HG02759 (cell line): ENCODE results near the gene ALKBH3.

Experiments
- ATAC-seq: cut with Tn5 transposase; IDR thresholded peaks from one replicate; pipeline ENCODE4 v1.9.1; 2021; ENCODE audit warnings: mild to moderate bottlenecking, moderate library complexity; ENCODE audit not compliant: unreplicated experiment

ALKBH3 gene

GRCh38 chr11:43936076-43936475 is 55.4 kb downstream of the ALKBH3 start:
- no peak for ATAC-seq

- no peak for ATAC-seq
Measured at GRCh38 chr11:43937434-43938411, 57.1 kb downstream of the ALKBH3 start.

GRCh38 chr11:43941257-43941994 is 60.8 kb downstream of the ALKBH3 start:
- no peak for ATAC-seq

- peak; percentile 25 for ATAC-seq
Measured at GRCh38 chr11:43942662-43943371, 62.2 kb downstream of the ALKBH3 start.

GRCh38 chr11:43943372-43943930 is 62.8 kb downstream of the ALKBH3 start:
- no peak for ATAC-seq

GRCh38 chr11:43943931-43944751 is 63.5 kb downstream of the ALKBH3 start:
- ATAC-seq: no peak

GRCh38 chr11:43944761-43945311 is 64.2 kb downstream of the ALKBH3 start:
- ATAC-seq: peak; percentile 36

- ATAC-seq: no peak
Measured at GRCh38 chr11:43947003-43947500, 66.4 kb downstream of the ALKBH3 start.

- no peak for ATAC-seq
Measured at GRCh38 chr11:43947815-43948214, 67.2 kb downstream of the ALKBH3 start.

GRCh38 chr11:43948341-43949225 is 68.0 kb downstream of the ALKBH3 start:
- ATAC-seq: no peak

GRCh38 chr11:43950311-43950855 is 69.8 kb downstream of the ALKBH3 start:
- no peak for ATAC-seq

GRCh38 chr11:43951231-43951630 is 70.6 kb downstream of the ALKBH3 start:
- ATAC-seq: no peak

GRCh38 chr11:43952020-43952400 is 71.4 kb downstream of the ALKBH3 start:
- no peak for ATAC-seq

GRCh38 chr11:43952401-43953342 is 72.0 kb downstream of the ALKBH3 start:
- ATAC-seq: no peak

- no peak for ATAC-seq
Measured at GRCh38 chr11:43953521-43953920, 72.9 kb downstream of the ALKBH3 start.

GRCh38 chr11:43954241-43954640 is 73.6 kb downstream of the ALKBH3 start:
- ATAC-seq: no peak
